HepG2 (cell line): ENCODE measurements around the gene MED4. TPM values are rescaled to one million over a fixed set of nuclear protein-coding genes. Genes with fewer than 3 reads are reported as not detected.

ENCODE experiments used
- ATAC-seq: fragments of 200-7000 bp; cut with Tn5 transposase; 3 replicates; pipeline ENCODE4 v1.9.1; 2020; ENCODE audit warnings: mild to moderate bottlenecking, moderate library complexity
- BruUV-seq: library from RNA; stranded (reverse); fragments of 400-500 nt; replicated peaks from 2 replicates; lab custom pipeline; 2021; lab: Mats Ljungman, UMichigan
- CTCF ChIA-PET: fragments of 300-600 bp; formaldehyde crosslinking; extraction: SDS; loops from one replicate; lab custom pipeline; 2021; ENCODE audit warnings: low total read pairs, inconsistent platforms, low intra/inter-chr PET ratio; lab: Yijun Ruan, JAX
- POLR2A ChIA-PET: fragments of 350-600 bp; sonication (Branson Sonifier 250); formaldehyde crosslinking; loops from one replicate; lab custom pipeline; 2020; ENCODE audit warnings: antibody characterized with exemption, inconsistent platforms; lab: Yijun Ruan, JAX
- DNase-seq: peaks from one replicate; pipeline ENCODE4 v3.0.0-alpha.2; 2015; ENCODE audit warnings: low spot score
- FAIRE-seq: peaks from 3 replicates; lab custom pipeline; 2011; peaks lifted over from hg19 to GRCh38; lab: Jason Lieb, UNC
- H2AFZ ChIP-seq: one replicate; pipeline ENCODE4 v1.6.1; 2011; ENCODE audit warnings: low read length, inconsistent platforms
- H3K27ac ChIP-seq: fragments of 300-600 bp; 3 replicates; pipeline ENCODE4 v1.8.0; 2011; ENCODE audit warnings: mixed run types, mild to moderate bottlenecking, mixed read lengths, low read length, inconsistent platforms; ENCODE audit not compliant: insufficient read depth; ENCODE audit errors: extremely low read length
- H3K27me3 ChIP-seq, 2 experiments: fragments of 200-600 bp in 1 of 2; 2 replicates in 1 of 2; 3 replicates in 1 of 2; pipeline versions ENCODE4 v1.6.0 to v1.8.0; 2011; ENCODE audit warnings: low read length in 2 of 2, mild to moderate bottlenecking in 2 of 2, moderate library complexity in 2 of 2, inconsistent platforms in 1 of 2; ENCODE audit not compliant: insufficient read depth in 2 of 2, control insufficient read depth in 1 of 2
- H3K36me3 ChIP-seq, 2 experiments: fragments of 200-600 bp in 1 of 2; replicated peaks in 1 of 2; 2 replicates in 1 of 2; 3 replicates in 1 of 2; pipeline versions ENCODE4 v1.5.1 to v1.8.0; 2011; ENCODE audit warnings: low read length in 2 of 2, inconsistent platforms in 1 of 2; ENCODE audit not compliant: insufficient read depth in 2 of 2, control insufficient read depth in 1 of 2
- H3K4me1 ChIP-seq: 2 replicates; pipeline ENCODE4 v1.5.1; 2012; ENCODE audit warnings: low read length, inconsistent platforms; ENCODE audit not compliant: insufficient read depth
- H3K4me2 ChIP-seq: 2 replicates; pipeline ENCODE4 v1.6.0; 2011; ENCODE audit warnings: low read depth, low read length, inconsistent platforms
- H3K4me3 ChIP-seq, 3 experiments: fragments of 200-600 bp in 1 of 3; sonication (generic), shearing (Covaris generic) in 1 of 3; replicated peaks in 1 of 3; 2 replicates each; pipeline ENCODE4 v1.5.1; 2011 to 2016; ENCODE audit warnings: low read length in 3 of 3, inconsistent platforms in 2 of 3, low read depth in 2 of 3, mild to moderate bottlenecking in 2 of 3, control low read depth in 1 of 3, mixed read lengths in 1 of 3; ENCODE audit not compliant: insufficient read depth in 1 of 3
- H3K79me2 ChIP-seq: one replicate; pipeline ENCODE4 v1.6.1; 2011; ENCODE audit warnings: low read length, inconsistent platforms; ENCODE audit not compliant: insufficient read depth
- H3K9ac ChIP-seq: 2 replicates; pipeline ENCODE4 v1.6.0; 2011; ENCODE audit warnings: mild to moderate bottlenecking, low read depth, low read length, inconsistent platforms; ENCODE audit not compliant: insufficient read depth
- H3K9me3 ChIP-seq: 2 replicates; pipeline ENCODE4 v1.5.1; 2012; ENCODE audit warnings: mild to moderate bottlenecking, low read length
- H4K20me1 ChIP-seq: 2 replicates; pipeline ENCODE4 v1.6.0; 2011; ENCODE audit warnings: inconsistent platforms, mild to moderate bottlenecking, low read length, moderate library complexity; ENCODE audit not compliant: insufficient read depth
- GTF2F1 ChIP-seq: fragments of 150-350 bp; IDR thresholded peaks from 2 replicates; pipeline ENCODE4 v1.6.1; 2014; ENCODE audit warnings: low read length
- GTF3A ChIP-seq: sonication (generic); formaldehyde crosslinking; conservative IDR thresholded peaks from 2 replicates; pipeline ENCODE4 v1.4.0; 2020; ENCODE audit warnings: mild to moderate bottlenecking, missing genetic modification reagents
- KDM4B ChIP-seq: sonication (generic); formaldehyde crosslinking; IDR thresholded peaks from 2 replicates; pipeline ENCODE4 v1.4.0; 2020; ENCODE audit warnings: missing genetic modification reagents
- NFKBIZ ChIP-seq: IDR thresholded peaks from 2 replicates; pipeline ENCODE4 v1.6.1; 2018; ENCODE audit warnings: missing genetic modification reagents, missing compliant biosample characterization
- PRPF4 ChIP-seq: fragments of 200-400 bp; formaldehyde crosslinking; IDR thresholded peaks from 2 replicates; pipeline ENCODE4 v1.6.1; 2016; ENCODE audit warnings: low read length, low read depth; ENCODE audit not compliant: poor library complexity, severe bottlenecking
- RXRA ChIP-seq: sonication (generic); formaldehyde crosslinking; IDR thresholded peaks from 2 replicates; pipeline ENCODE4 v1.5.1; 2020; ENCODE audit warnings: missing genetic modification reagents
- SAP130 ChIP-seq: IDR thresholded peaks from 2 replicates; pipeline ENCODE4 v1.6.1; 2016; ENCODE audit warnings: low read depth
- SRSF9 ChIP-seq: fragments of 200-400 bp; formaldehyde crosslinking; IDR thresholded peaks from 2 replicates; pipeline ENCODE4 v1.6.1; 2018; ENCODE audit warnings: borderline replicate concordance, mild to moderate bottlenecking, low read depth, low read length; ENCODE audit not compliant: insufficient read depth, poor library complexity, severe bottlenecking
- ZFP36 ChIP-seq: fragments of 150-350 bp; IDR thresholded peaks from 2 replicates; pipeline ENCODE4 v1.6.1; 2018; ENCODE audit warnings: borderline replicate concordance, low read length, low read depth; ENCODE audit not compliant: partially characterized antibody
- ZNF207 ChIP-seq: fragments of 450-650 bp; IDR thresholded peaks from 2 replicates; pipeline ENCODE4 v1.6.1; 2016; ENCODE audit warnings: antibody characterized with exemption, borderline replicate concordance
- ZNF235 ChIP-seq: sonication (generic); formaldehyde crosslinking; IDR thresholded peaks from 2 replicates; pipeline ENCODE4 v1.8.1; 2023; ENCODE audit warnings: mild to moderate bottlenecking, missing genetic modification reagents, borderline replicate concordance
- ZNF33A ChIP-seq: sonication (generic); formaldehyde crosslinking; IDR thresholded peaks from 2 replicates; pipeline ENCODE4 v1.5.1; 2020; ENCODE audit warnings: missing genetic modification reagents, mild to moderate bottlenecking, moderate library complexity, borderline replicate concordance
- ZNF569 ChIP-seq: sonication (generic); formaldehyde crosslinking; IDR thresholded peaks from 2 replicates; pipeline ENCODE4 v1.5.0; 2020; ENCODE audit warnings: mild to moderate bottlenecking, missing genetic modification reagents, moderate library complexity, borderline replicate concordance
- ZNF850 ChIP-seq: sonication (generic); formaldehyde crosslinking; conservative IDR thresholded peaks from 2 replicates; pipeline ENCODE4 v1.9.0; 2021; ENCODE audit warnings: mild to moderate bottlenecking, missing genetic modification reagents
- WGBS: methylation state at CpG from one replicate; pipeline ENCODE4 v1.1.6; 2017; ENCODE audit warnings: low lambda C conversion rate; 5-methylcytosine and 5-hydroxymethylcytosine counted together
- in situ Hi-C: cut with HindIII; loops from 2 replicates; pipeline ENCODE4 v1.10.0; 2017; ENCODE audit warnings: low pct_unique_long_range_greater_than_20kb; ENCODE audit not compliant: extremely low pct_ligation_motif_present
- intact Hi-C: fragments of 100-400 bp; cut with micrococcal nuclease; formaldehyde crosslinking; loops from one replicate; pipeline ENCODE4 v1.10.0; 2022; ENCODE audit not compliant: unreplicated experiment
- polyA plus RNA-seq, 8 experiments: library from polyadenylated mRNA; depleted of rRNA in 3 of 8; stranded (reverse) in 7 of 8; unstranded in 1 of 8; fragments of >200 nt; fragmentation: Illumina TruSeq in 4 of 8; extraction: Trizol in 4 of 8; gene quantifications; 2 replicates each; pipeline versions ENCODE4 v1.2.1 to v1.2.3, GENCODE V29; 2011 to 2016; ENCODE audit warnings: low read depth in 4 of 8, missing spikeins in 1 of 8, mixed read lengths in 1 of 8; ENCODE audit not compliant: insufficient read depth in 1 of 8
- total RNA-seq, 5 experiments: library from RNA; depleted of rRNA; stranded (reverse); fragments of >200 nt; fragmentation: Illumina TruSeq; extraction: Trizol; gene quantifications; 2 replicates each; pipeline ENCODE4 v1.2.3, GENCODE V29; 2016; ENCODE audit warnings: low read depth in 1 of 5
- TF ChIP-seq, protein P1 (sequence below): sonication (generic); formaldehyde crosslinking; IDR thresholded peaks from 2 replicates; pipeline ENCODE4 v1.4.0; 2020; ENCODE audit warnings: missing genetic modification reagents, low read depth, mild to moderate bottlenecking, borderline replicate concordance
- TF ChIP-seq, protein P2 (sequence below): IDR thresholded peaks from 2 replicates; pipeline ENCODE4 v1.6.1; 2016; ENCODE audit warnings: missing compliant biosample characterization, missing genetic modification reagents, borderline replicate concordance
- TF ChIP-seq, protein P3 (sequence below): sonication (generic); formaldehyde crosslinking; IDR thresholded peaks from 2 replicates; pipeline ENCODE4 v1.4.0; 2020; ENCODE audit warnings: missing genetic modification reagents

The MED4 gene
- total and polyA plus RNA-seq, 2 of the 13 experiments (the other 11 are each of a cell fraction or from before 2014, with no cell fraction given), result 49.4 to 57.8 TPM

DNA sequence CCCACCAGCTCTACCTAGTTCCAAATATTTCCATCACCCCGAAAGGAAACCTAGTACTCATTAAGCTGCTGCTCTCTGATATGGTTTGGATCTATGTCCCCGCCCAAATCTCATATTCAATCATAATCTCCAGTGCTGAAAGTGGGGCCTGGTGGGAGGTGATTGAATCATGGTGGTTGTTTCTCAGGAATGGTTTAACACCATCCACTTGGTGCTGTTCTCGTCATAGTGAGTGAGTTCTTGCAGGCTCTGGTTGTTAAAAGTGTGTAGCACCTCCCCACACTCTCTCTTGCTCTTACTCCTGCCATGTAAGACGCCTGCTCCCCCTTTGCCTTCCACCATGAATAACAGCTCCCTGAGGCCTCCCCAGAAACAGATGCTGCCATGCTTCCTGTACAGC lies 43.4 kb upstream of the MED4 start:
- TF ChIP-seq ZFP36 (no peak), KDM4B (CRISPR knock-in tag) (no peak), ZNF569 (CRISPR knock-in tag) (no peak), PRPF4 (no peak), NFKBIZ (no peak), ZNF850 (CRISPR knock-in tag) (no peak), GTF2F1 (no peak), SAP130 (CRISPR knock-in tag) (no peak), SRSF9 (no peak), RXRA (CRISPR knock-in tag) (no peak), ZNF235 (no peak), ZNF33A (CRISPR knock-in tag) (no peak), GTF3A (CRISPR knock-in tag) (no peak), ZNF207 (no peak)
- TF ChIP-seq, protein P1, sequence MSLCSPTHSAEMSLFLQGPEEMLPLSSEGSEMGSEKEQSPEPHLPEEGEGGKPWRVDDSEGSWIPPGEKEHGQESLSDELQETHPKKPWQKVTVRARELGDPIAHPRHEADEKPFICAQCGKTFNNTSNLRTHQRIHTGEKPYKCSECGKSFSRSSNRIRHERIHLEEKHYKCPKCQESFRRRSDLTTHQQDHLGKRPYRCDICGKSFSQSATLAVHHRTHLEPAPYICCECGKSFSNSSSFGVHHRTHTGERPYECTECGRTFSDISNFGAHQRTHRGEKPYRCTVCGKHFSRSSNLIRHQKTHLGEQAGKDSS (CRISPR knock-in tag), result no peak
- TF ChIP-seq, protein P2, sequence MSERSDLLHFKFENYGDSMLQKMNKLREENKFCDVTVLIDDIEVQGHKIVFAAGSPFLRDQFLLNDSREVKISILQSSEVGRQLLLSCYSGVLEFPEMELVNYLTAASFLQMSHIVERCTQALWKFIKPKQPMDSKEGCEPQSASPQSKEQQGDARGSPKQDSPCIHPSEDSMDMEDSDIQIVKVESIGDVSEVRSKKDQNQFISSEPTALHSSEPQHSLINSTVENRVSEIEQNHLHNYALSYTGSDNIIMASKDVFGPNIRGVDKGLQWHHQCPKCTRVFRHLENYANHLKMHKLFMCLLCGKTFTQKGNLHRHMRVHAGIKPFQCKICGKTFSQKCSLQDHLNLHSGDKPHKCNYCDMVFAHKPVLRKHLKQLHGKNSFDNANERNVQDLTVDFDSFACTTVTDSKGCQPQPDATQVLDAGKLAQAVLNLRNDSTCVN (CRISPR knock-in tag), result no peak
- TF ChIP-seq, protein P3, sequence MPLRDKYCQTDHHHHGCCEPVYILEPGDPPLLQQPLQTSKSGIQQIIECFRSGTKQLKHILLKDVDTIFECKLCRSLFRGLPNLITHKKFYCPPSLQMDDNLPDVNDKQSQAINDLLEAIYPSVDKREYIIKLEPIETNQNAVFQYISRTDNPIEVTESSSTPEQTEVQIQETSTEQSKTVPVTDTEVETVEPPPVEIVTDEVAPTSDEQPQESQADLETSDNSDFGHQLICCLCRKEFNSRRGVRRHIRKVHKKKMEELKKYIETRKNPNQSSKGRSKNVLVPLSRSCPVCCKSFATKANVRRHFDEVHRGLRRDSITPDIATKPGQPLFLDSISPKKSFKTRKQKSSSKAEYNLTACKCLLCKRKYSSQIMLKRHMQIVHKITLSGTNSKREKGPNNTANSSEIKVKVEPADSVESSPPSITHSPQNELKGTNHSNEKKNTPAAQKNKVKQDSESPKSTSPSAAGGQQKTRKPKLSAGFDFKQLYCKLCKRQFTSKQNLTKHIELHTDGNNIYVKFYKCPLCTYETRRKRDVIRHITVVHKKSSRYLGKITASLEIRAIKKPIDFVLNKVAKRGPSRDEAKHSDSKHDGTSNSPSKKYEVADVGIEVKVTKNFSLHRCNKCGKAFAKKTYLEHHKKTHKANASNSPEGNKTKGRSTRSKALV (CRISPR knock-in tag), result no peak
- intact Hi-C loops, result no loop called here
- WGBS, result 9% methylated on average over 4 of the region's 4 CpGs
- POLR2A ChIA-PET, result no interaction called here
- no peak overlapping the region for H3K4me3 ChIP-seq
- no TSS peak for BruUV-seq
- ATAC-seq (no peak), DNase-seq (no peak), FAIRE-seq (no peak)
- no peak overlapping the region for H3K27ac ChIP-seq
- H3K79me2 ChIP-seq, result no peaks in the 10 kb centered on the region
- in situ Hi-C loops, result loop anchor here (25.0 kb wide), 1 partner anchor 624 kb away; no protein-coding TSS in a partner anchor
- H3K27me3 ChIP-seq, result no peaks in the 10 kb centered on the region
- H2AFZ ChIP-seq, result no peak overlapping the region
- H3K9ac ChIP-seq, result no peak overlapping the region
- no peaks in the 10 kb centered on the region for H3K9me3 ChIP-seq
- no peak overlapping the region for H3K4me2 ChIP-seq
- CTCF ChIA-PET, result no interaction called here
- peaks cover 7% of the 10 kb centered on the region; the same call in 1 of the 2 replicates for H3K4me1 ChIP-seq
- H4K20me1 ChIP-seq, result no peaks in the 10 kb centered on the region
- no peaks in the 10 kb centered on the region for H3K36me3 ChIP-seq
